Heart left ventricle (tissue), 16 donors: ENCODE data around the gene NOXA1. TPM values are rescaled to one million over a fixed set of nuclear protein-coding genes. Genes with fewer than 3 reads are reported as not detected.
A peak's percentile ranks its signal among the peaks of the same experiment; 100 is the strongest.

Experiments used
- ATAC-seq, 4 donors: fragments of 200-7000 bp; cut with Tn5 transposase; one replicate each; pipeline ENCODE4 v1.9.1; 2020 to 2022; ENCODE audit warnings: moderate library complexity in 4 of 4, mild to moderate bottlenecking in 3 of 4, moderate number of reproducible peaks in 1 of 4
- DNase-seq, 5 donors: peaks; one replicate each; pipeline ENCODE4 v3.0.0-alpha.2; 2020
- H3K27ac ChIP-seq, 12 donors: fragments of 200-600 bp; sonication (generic) in 4 of 12; one replicate each; pipeline versions ENCODE4 v1.5.0 to v1.8.0; 2016 to 2022; ENCODE audit warnings: mild to moderate bottlenecking in 2 of 12
- H3K27me3 ChIP-seq, 9 donors: fragments of 200-600 bp; sonication (generic) in 2 of 9; one replicate each; pipeline versions ENCODE4 v1.5.1 to v1.8.0; 2016 to 2022; ENCODE audit warnings: mild to moderate bottlenecking in 3 of 9
- H3K36me3 ChIP-seq, 9 donors: fragments of 200-600 bp; sonication (generic) in 2 of 9; one replicate each; pipeline versions ENCODE4 v1.5.0 to v1.8.0; 2018 to 2022; ENCODE audit warnings: mild to moderate bottlenecking in 2 of 9
- H3K4me1 ChIP-seq, 12 donors: fragments of 200-600 bp; sonication (generic) in 4 of 12; one replicate each; pipeline versions ENCODE4 v1.5.0 to v1.8.0; 2016 to 2022; ENCODE audit warnings: mild to moderate bottlenecking in 3 of 12
- H3K4me3 ChIP-seq, 12 donors: fragments of 200-600 bp; sonication (generic) in 4 of 12; one replicate each; pipeline versions ENCODE4 v1.5.0 to v1.8.0; 2017 to 2022; ENCODE audit warnings: mild to moderate bottlenecking in 9 of 12, moderate library complexity in 4 of 12
- H3K9me3 ChIP-seq, 12 donors: fragments of 200-600 bp; sonication (generic) in 4 of 12; one replicate each; pipeline versions ENCODE4 v1.5.0 to v1.8.0; 2016 to 2022; ENCODE audit warnings: mild to moderate bottlenecking in 1 of 12
- CTCF ChIP-seq, 12 donors: fragments of 200-600 bp; sonication (generic) in 4 of 12; IDR thresholded peaks; one replicate each; pipeline versions ENCODE4 v1.5.0 to v1.8.0; 2018 to 2022; ENCODE audit warnings: antibody characterized with exemption in 12 of 12, mild to moderate bottlenecking in 5 of 12
- POLR2A ChIP-seq, 2 donors: fragments of 450-650 bp; IDR thresholded peaks; one replicate each; pipeline ENCODE4 v1.6.1; 2017; ENCODE audit warnings: antibody characterized with exemption in 2 of 2, mild to moderate bottlenecking in 2 of 2, moderate library complexity in 2 of 2
- WGBS, 4 donors: extraction: QIAGEN DNeasy Blood & Tissue Kit in 2 of 4; methylation state at CpG; one replicate each; pipeline versions ENCODE4 v1.1.5 to v1.1.7; 2013 to 2018; 5-methylcytosine and 5-hydroxymethylcytosine counted together
- intact Hi-C, 10 donors: fragments of 100-400 bp; cut with DNase I; formaldehyde crosslinking; loops; one replicate each; pipeline versions ENCODE4 v1.11.1 to v1.14.2; 2022
- polyA plus RNA-seq, 2 donors: library from polyadenylated mRNA; stranded (reverse); fragments of 200-250 nt; gene quantifications; one replicate each; pipeline ENCODE4 v1.2.3, GENCODE V29; 2013
- total RNA-seq, 9 donors: library from RNA; depleted of rRNA in 2 of 9; stranded (reverse); fragments of >200 nt in 2 of 9; fragmentation: NEBNext Ultra II Directional in 3 of 9; extraction: Animal tissue kit (Norgen Biotek cat#: 25700) in 3 of 9; gene quantifications; one replicate each; pipeline versions ENCODE4 v1.1.0 to v1.2.4, GENCODE V29; 2016 to 2023
- donor health status: ischemic (EF 13 %, LVEDD 7.1; RV severe dilation, severe dysfunction).
- donor health status: healthy with polysubstance abuse.
- donor health status: DM: no; HTN: yes; CAD: no.
- donor health status: DM: no; HTN: no; CAD: no.
- donor health status: ischemic (EF 25% LVEDD 6.9; RV normal size, moderate dysfunction).
- donor health status: ischemic (EF 25% LVEDD 5.7; RV mildly dilated, moderate dysfunction).
- donor health status: healthy.
- donor health status: DM: yes; HTN: yes; CAD: no.
- donor health status: ischemic (EF 35%, LVEDD 5.7; RV mildly dilated, moderate dysfunction).
- donor health status: nonischemic (EF 11% LVEDD 7.7; RV severe dilation, severe dysfunction).
- donor health status: DM: yes; HTN: yes; CAD: no.
- donor health status: PGD.
- donor health status: ischemic (EF 29% LVEDD 5.4; RV normal size, mild dysfunction).
- donor health status: nonischemic (EF 23%, LVEDD 6.1; RV moderate dilation, normal function).

Gene NOXA1
- total and polyA plus RNA-seq, 11 donors: 0.44 to 5.5 (median 2.7) TPM

GRCh38 chr9:137429974-137430722 lies 7.0 kb downstream of the NOXA1 start:
- ATAC-seq: no peak
- no peaks in the 10 kb centered on the region for H3K36me3 ChIP-seq
- WGBS, 4 donors: 58 to 68% (median 66%) methylated on average over 20 to 34 of the region's 34 CpGs
- H3K4me1 ChIP-seq: peaks cover 0 to 9% (median 4%) of the 10 kb centered on the region in 12 donors
- no peaks in the 10 kb centered on the region for H3K9me3 ChIP-seq
- no peak overlapping the region for H3K4me3 ChIP-seq
- no peak overlapping the region for H3K27ac ChIP-seq
- intact Hi-C loops: loop anchor here in 3 of 10 donors (10.0 kb wide), 2 partner anchors 95 to 305 kb away; no protein-coding TSS in a partner anchor
- DNase-seq: peak in 2 of 5 donors; percentile 25 to 40
- TF ChIP-seq CTCF (IDR thresholded peaks at IDR 0.05) (no peak), POLR2A (IDR thresholded peaks at IDR 0.05) (no peak)
- H3K27me3 ChIP-seq: no peaks in the 10 kb centered on the region

GRCh38 chr9:137430723-137431415 lies 7.7 kb downstream of the NOXA1 start:
- 85 to 89% (median 85%) methylated on average over 17 to 27 of the region's 27 CpGs for WGBS, 4 donors
- H3K36me3 ChIP-seq: no peaks in the 10 kb centered on the region
- no peak overlapping the region for H3K27ac ChIP-seq
- H3K4me3 ChIP-seq: no peak overlapping the region
- H3K27me3 ChIP-seq: no peaks in the 10 kb centered on the region
- no peaks in the 10 kb centered on the region for H3K9me3 ChIP-seq
- TF ChIP-seq CTCF (IDR thresholded peaks at IDR 0.05) (no peak), POLR2A (IDR thresholded peaks at IDR 0.05) (no peak)
- H3K4me1 ChIP-seq: peaks cover 0 to 2% (median 0%) of the 10 kb centered on the region in 12 donors
- DNase-seq (peak in 2 of 5 donors; percentile 24 to 44), ATAC-seq (no peak)
- intact Hi-C loops: no loop called here

GRCh38 chr9:137431416-137431931 lies 8.3 kb downstream of the NOXA1 start:
- TF ChIP-seq CTCF (IDR thresholded peaks at IDR 0.05) (no peak), POLR2A (IDR thresholded peaks at IDR 0.05) (no peak)
- Histone ChIP-seq H3K36me3 (no peaks in the 10 kb centered on the region), H3K9me3 (no peaks in the 10 kb centered on the region), H3K27ac (no peak overlapping the region), H3K4me3 (no peak overlapping the region), H3K4me1 (no peaks in the 10 kb centered on the region), H3K27me3 (peaks cover 0 to under 1% (median 0%) of the 10 kb centered on the region in 9 donors)
- 84 to 97% (median 86%) methylated on average over 5 to 21 of the region's 21 CpGs for WGBS, 4 donors
- intact Hi-C loops: no loop called here
- DNase-seq (peak in 2 of 5 donors; percentile 17 to 65), ATAC-seq (no peak)
